NCI-H748 (cell line): ENCODE data around the gene MMRN2.
"Not testable (repeated sequence)": the region's sequence is repeated elsewhere in the genome, so short reads cannot be mapped to it uniquely, and the experiment has no call there.

Experiments used
- DNase-seq: peaks from one replicate; lab custom pipeline; 2025; ENCODE audit not compliant: unreplicated experiment; lab: John Stamatoyannopoulos, UW

MMRN2 gene

DNA sequence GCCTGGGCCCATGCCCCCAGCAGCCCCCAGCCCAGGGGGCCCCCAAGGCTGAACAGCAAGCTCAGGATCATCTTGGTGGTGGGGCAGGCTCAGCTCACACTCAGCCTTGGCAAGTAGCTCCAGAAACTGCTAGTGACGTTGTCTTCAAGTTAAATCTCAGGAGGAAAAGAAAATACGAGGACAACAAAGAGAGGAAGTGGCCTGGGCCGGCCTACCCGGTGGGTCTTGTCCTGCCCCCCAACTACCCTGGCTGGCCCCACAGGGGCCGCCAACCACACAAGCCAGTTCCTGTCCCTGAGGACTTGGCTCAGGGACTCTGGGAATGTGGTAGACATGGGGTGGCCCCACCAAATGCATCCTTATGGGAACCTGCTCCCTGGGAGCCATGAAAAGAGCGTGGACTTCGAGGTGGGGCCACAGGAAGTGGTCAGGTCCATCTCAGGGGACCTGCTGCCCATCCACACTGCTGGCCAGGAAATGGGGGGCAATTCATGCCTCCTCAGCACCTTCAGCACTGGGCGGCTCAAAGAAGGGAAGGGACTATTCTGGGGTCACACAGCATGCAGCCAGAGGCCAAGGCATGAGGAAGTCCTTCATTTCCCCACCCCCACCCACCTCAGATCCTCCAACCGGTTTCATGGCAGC, at the start of gene MMRN2:
TSS of gene MMRN2 (minus strand) at position 145 of the 645 bp plus-strand sequence. CDS start at position 71, 74 bp downstream.
- no peak for DNase-seq

DNA sequence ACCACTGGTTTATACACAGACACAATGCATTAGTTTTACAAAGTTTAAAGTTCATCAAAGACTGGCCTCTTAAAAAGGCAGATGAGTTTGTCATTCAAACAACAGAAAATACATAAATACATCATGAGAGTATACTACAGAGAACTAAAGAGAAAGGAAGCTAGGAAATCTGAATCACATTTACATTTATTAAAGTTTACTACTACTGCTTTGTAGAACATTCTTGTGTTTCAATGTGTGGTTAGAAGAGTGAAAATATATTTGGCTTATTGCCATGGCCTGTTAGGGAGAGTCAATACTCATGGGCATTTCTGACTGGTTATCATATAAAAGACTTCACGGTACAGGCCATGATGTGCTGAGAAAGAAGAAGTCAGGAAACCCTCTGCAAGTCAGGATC, 49.7 kb upstream of the MMRN2 start:
- DNase-seq, result not testable (repeated sequence)

- DNase-seq, result no peak
These were observed 43.1 kb upstream of the MMRN2 start for GRCh38 chr10:87000491-87000890.

GRCh38 chr10:86999802-87000403, 42.5 kb upstream of the MMRN2 start:
- not testable (repeated sequence) for DNase-seq

DNA sequence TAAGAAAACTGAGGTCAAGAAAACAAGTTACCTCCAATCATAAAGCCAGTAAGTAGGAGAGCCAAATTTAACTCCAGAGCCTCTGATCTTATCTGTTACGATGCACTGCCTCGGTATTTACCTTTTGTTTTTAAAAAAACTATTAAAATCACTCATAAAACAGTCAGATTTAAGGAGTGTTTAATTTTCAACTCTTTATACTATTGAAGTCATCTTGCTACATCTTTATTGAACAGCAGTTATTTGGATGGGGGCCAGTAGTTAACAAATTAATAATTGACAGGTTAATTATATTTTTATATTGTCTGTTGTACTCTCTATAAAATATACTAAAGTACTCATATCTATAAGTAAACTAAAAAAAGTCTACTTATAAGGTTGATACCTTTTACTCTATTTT, 35.5 kb upstream of the MMRN2 start:
- DNase-seq, result no peak

GRCh38 chr10:86992456-86992855, 35.0 kb upstream of the MMRN2 start:
- no peak for DNase-seq

DNA sequence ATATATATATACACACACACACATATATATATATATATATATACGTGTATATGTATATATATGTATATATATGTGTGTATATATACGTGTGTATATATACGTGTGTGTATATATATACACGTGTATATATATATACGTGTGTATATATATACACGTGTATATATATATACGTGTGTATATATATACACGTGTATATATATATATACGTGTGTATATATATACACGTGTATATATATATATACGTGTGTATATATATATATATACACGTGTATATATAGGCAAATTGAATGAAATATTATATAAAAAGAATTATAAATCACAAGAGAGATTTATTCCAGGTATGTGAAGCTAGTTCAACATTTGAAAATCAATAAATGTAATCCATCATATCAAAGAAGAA, 33.9 kb upstream of the MMRN2 start:
- not testable (repeated sequence) for DNase-seq

DNA sequence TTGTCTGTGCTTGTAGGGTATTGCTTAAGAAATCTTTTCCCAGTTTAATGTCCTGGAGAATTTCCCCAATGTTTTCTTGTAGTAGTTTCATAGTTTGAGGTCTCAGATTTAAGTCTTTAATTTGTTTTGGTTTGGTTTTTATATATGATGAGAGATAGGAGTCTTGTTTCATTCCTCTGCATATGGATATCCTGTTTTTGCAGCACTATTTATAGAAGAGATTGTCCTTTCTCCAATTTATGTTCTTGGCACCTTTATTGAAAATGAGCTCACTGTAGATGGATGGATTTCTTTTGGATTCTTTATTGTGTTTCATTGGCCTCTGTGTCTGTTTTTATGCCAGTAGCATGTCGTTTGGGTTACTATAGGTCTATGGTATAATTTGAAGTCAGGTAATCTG, 31.1 kb upstream of the MMRN2 start:
- DNase-seq, result no peak

DNA sequence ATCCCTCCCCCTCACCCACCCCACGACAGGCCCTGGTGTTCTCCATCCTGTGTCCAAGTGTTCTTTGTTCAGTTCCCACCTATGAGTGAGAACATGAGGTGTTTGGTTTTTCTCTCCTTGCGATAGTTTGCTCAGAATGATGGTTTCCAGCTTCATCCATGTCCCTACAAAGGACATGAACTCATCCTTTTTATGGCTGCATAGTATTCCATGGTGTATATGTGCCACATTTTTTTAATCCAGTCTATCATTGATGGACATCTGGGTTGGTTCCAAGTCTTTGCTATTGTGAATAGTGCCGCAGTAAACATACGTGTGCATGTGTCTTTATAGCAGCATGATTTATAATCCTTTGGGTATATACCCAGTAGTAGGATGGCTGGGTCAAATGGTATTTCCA, 27.1 kb upstream of the MMRN2 start:
- DNase-seq, result not testable (repeated sequence)

GRCh38 chr10:86981716-86982115, 24.3 kb upstream of the MMRN2 start:
- no peak for DNase-seq

GRCh38 chr10:86981020-86981419, 23.6 kb upstream of the MMRN2 start:
- not testable (repeated sequence) for DNase-seq

GRCh38 chr10:86979977-86980448, 22.6 kb upstream of the MMRN2 start:
- DNase-seq, result no peak

DNA sequence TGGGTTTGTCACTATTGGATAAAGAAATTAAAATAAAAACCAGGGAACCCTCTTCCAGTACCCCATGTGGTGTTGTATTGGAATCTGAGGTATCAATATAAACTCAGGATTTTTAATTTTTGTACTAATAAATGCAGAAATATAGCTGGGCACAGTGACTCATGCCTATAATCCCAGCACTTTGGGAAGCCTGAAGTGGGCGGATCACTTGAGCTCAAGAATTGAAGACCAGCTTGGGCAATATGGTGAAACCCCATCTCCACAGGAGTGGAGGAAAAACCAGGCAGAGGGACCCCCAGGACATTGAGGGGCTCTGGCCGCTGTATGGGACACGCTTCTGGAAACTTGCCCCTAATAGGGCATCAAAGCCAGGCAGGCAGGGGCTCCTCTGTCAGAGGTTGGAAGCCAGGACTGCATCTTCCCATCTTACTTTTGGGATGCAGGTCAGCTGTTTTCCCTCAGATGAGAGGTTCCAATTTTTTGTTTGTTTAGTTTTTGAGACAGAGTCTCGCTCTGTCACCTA, 21.9 kb upstream of the MMRN2 start:
- no peak for DNase-seq

DNA sequence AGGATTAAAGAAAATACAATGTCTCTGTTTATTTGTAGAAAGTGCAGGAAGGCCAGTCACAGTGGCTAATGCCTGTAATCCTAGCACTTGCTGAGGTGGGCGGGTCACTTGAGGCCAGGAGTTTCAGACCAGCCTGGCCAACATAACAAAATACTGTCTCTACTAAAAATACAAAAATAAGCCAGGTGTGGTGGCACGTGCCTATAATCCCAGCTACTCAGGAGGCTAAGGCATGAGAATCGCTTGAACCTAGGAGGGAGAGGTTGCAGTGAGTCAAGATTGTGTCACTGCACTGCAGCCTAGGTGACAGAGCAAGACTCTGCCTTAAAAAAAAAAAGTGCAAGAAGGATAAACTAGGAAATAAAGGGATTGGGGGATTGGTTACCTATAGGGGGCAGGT, 21.0 kb upstream of the MMRN2 start:
- DNase-seq, result not testable (repeated sequence)

DNA sequence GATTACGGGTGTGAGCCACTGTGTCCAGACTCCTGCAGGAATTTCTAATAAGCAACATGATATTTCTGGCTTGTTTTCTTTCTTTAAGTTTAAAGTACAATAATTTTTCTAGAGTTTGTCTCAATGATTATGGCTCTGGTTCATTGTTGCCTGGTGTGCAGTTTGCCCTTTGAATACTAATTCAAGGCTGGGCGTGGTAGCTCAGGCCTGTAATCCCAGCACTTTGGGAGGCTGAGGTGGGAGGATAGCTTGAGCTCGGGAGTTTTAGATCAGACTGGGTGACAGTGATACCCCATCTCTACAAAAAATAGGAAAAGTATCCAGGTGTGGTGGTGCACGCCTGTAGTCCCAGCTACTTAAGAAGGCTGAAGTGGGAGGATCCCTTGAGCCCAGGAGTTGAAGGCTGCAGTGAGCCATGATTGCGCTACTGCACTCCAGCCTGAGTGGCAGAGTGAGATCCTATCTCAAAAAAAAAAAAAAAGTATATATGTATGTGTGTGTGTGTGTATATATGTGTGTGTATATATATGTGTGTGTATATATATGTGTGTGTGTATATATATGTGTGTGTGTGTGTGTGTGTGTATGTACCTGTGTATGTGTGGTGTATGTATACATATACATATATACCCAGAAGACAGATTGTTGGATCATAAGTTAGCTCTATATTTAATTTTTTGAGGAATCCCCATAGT, 19.1 kb upstream of the MMRN2 start:
- no peak for DNase-seq

GRCh38 chr10:86974484-86974883, 17.1 kb upstream of the MMRN2 start:
- DNase-seq, result no peak

DNA sequence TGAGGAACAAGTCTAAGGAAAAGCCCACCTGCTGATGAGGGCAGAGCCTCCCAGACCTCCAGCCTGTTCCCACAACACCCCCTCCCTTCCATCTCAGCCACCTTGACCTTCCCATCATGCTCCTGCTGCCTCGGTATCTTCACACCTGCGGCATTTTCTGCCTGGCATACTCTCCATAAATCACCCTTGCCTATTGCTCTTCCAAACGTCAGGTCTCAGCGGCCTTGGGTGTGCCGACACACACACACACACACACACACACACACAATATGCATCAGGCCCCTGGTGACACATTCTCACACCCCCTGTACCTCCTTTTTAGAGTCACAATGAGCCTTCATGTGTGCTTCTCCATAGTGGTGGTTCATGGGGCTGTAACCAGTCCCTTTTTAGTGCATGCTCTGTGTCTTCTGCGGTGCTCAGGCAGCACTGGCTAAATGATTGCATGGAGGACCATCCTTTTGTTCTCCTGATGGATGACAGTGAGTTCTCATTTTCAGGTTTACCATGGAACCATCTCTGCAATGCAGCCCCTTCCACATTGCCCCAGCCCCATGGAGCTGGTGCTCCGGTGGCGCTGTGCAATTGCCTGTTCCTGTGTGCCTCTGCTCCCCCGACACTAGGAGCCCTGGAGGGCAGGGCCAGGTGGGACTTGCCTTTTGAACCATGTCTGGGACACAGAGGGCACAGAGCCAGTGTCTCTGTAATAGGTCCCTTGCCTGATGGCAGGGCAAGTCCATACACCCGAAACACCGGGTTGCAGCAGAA, 15.4 kb upstream of the MMRN2 start:
- no peak for DNase-seq

- DNase-seq, result no peak
These were observed 14.0 kb upstream of the MMRN2 start for GRCh38 chr10:86971232-86971991.

- no peak for DNase-seq
These were observed 13.5 kb upstream of the MMRN2 start for GRCh38 chr10:86970982-86971231.

- DNase-seq, result no peak
These were observed 13.0 kb upstream of the MMRN2 start for GRCh38 chr10:86970162-86970981.
